Lower leg skin (tissue), 3 donors: ENCODE measurements around the gene PNMA5.

ENCODE experiments used
- POLR2A ChIP-seq, 2 donors: fragments of 450-650 bp; IDR thresholded peaks; one replicate each; pipeline ENCODE4 v1.6.1; 2016 to 2017; ENCODE audit warnings: antibody characterized with exemption in 2 of 2, mild to moderate bottlenecking in 1 of 2, moderate library complexity in 1 of 2
- TF ChIP-seq, protein P1 (sequence below), 3 donors: fragments of 450-650 bp; IDR thresholded peaks; one replicate each; pipeline ENCODE4 v1.5.1; 2016; ENCODE audit warnings: antibody characterized with exemption in 3 of 3, mild to moderate bottlenecking in 3 of 3, moderate library complexity in 2 of 3

DNA sequence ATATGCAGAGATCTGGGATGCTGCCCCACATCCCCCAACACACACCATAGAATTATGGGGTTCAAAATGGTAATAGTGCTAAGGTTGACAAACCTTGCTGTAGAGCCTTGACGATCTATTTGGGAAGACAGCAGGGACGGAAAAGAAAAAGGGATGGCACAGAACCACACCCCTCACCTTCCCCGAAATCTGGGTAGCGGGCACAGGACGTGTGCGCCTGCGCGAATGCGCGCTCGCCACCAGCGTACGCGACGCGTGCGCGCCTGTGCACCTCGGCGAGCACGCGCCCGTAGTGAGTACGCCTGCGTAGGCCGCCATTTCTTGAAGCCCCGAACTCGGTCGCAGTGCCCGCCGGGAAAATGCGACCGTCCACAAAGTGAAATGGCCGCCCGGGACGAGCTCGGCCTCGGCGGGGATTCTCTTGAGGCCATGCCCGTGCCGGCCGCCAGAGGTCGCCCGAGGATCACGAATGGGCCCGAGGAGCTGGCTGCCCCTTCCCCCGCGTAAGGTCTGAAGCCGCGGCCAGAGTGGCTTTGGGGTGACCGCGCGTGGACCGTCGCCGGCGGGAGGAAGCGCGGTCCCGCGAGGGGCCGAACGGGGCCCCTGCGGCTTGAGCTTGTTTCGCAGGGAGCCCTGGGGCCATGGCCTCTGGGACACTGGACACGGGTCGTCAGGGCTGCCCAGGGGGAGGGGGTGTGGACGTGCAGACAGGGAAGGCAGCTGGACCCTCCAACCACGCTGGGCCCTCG lies 52.4 kb downstream of the PNMA5 start:
- TF ChIP-seq, protein P1, sequence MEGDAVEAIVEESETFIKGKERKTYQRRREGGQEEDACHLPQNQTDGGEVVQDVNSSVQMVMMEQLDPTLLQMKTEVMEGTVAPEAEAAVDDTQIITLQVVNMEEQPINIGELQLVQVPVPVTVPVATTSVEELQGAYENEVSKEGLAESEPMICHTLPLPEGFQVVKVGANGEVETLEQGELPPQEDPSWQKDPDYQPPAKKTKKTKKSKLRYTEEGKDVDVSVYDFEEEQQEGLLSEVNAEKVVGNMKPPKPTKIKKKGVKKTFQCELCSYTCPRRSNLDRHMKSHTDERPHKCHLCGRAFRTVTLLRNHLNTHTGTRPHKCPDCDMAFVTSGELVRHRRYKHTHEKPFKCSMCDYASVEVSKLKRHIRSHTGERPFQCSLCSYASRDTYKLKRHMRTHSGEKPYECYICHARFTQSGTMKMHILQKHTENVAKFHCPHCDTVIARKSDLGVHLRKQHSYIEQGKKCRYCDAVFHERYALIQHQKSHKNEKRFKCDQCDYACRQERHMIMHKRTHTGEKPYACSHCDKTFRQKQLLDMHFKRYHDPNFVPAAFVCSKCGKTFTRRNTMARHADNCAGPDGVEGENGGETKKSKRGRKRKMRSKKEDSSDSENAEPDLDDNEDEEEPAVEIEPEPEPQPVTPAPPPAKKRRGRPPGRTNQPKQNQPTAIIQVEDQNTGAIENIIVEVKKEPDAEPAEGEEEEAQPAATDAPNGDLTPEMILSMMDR (IDR thresholded peaks at IDR 0.05), result peak in 1 of 3 donors; percentile 55
- TF ChIP-seq POLR2A (IDR thresholded peaks at IDR 0.05), result no peak
